Mucosa of stomach (tissue), 1 donor: ENCODE results near the gene CAPZB.

Source experiments
- H3K27me3 ChIP-seq: one replicate; pipeline ENCODE4 v1.7.0; 2013; ENCODE audit warnings: mild to moderate bottlenecking, low read length; ENCODE audit not compliant: control insufficient read depth, insufficient read depth
- H3K36me3 ChIP-seq: one replicate; pipeline ENCODE4 v1.7.0; 2013; ENCODE audit warnings: low read length; ENCODE audit not compliant: control insufficient read depth, insufficient read depth
- H3K4me1 ChIP-seq: one replicate; pipeline ENCODE4 v1.7.0; 2013; ENCODE audit warnings: mild to moderate bottlenecking, low read length; ENCODE audit not compliant: control insufficient read depth, insufficient read depth
- H3K4me3 ChIP-seq: one replicate; pipeline ENCODE4 v1.7.0; 2013; ENCODE audit warnings: low read length
- H3K9ac ChIP-seq: one replicate; pipeline ENCODE4 v1.7.0; 2013; ENCODE audit warnings: mild to moderate bottlenecking, low read length, moderate library complexity
- H3K9me3 ChIP-seq: one replicate; pipeline ENCODE4 v1.7.0; 2013; ENCODE audit warnings: mild to moderate bottlenecking, low read length, moderate library complexity; ENCODE audit not compliant: control insufficient read depth
- donor health status: Pancreatic carcinoma.

CAPZB gene

DNA sequence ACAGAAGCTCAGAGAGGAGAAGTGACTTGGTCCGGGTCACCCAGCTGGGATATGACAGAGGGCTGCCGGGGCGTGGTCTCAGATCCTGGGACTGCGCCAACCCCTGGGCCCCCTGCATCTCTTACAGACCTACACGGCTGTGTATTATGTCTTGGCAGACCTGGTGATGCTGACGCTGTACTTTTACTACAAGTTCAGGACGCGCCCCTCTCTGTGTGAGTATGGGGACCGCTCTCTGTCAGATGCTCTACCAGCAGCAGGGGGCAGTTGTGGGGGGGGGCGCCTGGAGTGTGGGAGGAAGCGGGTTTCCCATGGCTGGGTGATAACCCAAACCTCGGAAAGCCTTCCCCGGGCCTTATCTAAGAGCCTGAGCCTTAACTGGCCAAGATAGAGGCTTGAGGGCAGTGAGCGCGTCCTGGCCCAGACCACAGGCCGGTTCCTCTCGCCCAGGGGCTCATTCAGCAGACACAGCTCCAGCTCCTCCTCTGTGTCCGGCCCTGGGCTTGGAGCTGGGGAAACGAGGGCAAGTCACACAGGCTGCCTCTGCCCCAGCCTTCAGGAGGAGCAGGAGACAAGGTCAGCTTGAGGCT, 159.9 kb downstream of the CAPZB start:
- Histone ChIP-seq H3K36me3 (peaks cover 8% of the 10 kb centered on the region), H3K9ac (no peak overlapping the region), H3K9me3 (no peaks in the 10 kb centered on the region), H3K4me3 (no peak overlapping the region), H3K4me1 (no peaks in the 10 kb centered on the region), H3K27me3 (no peaks in the 10 kb centered on the region)

DNA sequence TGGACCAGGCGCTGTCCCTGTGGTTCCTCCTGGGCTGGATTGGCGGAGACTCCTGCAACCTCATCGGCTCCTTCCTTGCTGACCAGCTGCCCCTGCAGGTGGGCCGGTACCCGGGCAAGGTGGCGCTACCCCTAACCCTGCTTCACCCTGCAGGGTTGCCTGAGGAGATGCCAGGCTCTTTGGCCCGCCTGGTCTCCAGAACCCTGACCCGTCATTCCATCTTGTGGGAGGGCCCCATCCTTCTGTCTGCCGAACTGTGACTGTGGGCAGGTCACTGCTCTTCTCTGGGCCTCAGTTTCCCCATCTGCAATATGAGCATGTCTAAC, 160.7 kb downstream of the CAPZB start:
- peaks cover 8% of the 10 kb centered on the region for H3K36me3 ChIP-seq

DNA sequence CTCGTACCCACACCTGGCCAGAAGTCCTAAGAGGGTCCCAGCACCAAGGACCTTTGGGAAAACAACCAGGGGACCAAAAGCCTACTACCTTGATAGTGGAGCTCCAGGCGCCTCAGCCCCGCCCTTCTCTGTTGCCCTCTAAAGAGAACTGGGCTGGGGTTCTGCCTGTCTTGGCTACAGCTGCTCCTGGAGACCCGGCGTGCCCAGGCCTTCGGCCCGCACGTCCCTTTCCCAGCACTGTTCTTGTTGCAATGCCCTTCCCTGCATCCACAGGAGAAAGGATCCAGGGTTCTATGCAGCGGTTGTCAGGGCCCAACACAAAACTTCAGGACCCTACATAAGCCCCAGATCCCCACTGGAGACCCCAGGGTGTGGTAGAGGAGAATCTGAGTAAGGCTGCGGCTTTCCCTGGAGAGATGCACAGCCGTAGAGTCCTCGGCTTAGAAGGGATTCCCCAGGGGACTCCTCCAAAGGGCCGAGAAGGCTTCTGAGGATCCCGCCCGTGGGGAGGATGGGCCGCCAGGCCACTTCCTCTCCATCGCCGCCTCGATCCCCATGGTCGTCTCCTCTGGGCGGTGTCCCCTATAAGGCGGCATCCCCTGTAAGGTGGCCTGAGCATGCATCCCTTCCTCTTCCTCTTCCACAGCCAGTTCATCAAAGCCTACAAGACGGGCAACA, 161.2 kb downstream of the CAPZB start:
- H3K9ac ChIP-seq: no peak overlapping the region
- H3K27me3 ChIP-seq: no peaks in the 10 kb centered on the region
- H3K36me3 ChIP-seq: peaks cover 8% of the 10 kb centered on the region
- H3K9me3 ChIP-seq: no peaks in the 10 kb centered on the region
- no peak overlapping the region for H3K4me3 ChIP-seq
- H3K4me1 ChIP-seq: no peaks in the 10 kb centered on the region

More for the DNA sequence above, 160.7 kb downstream of the CAPZB start:
- H3K4me3 ChIP-seq: no peak overlapping the region
- H3K4me1 ChIP-seq: no peaks in the 10 kb centered on the region
- no peaks in the 10 kb centered on the region for H3K27me3 ChIP-seq
- no peaks in the 10 kb centered on the region for H3K9me3 ChIP-seq
- no peak overlapping the region for H3K9ac ChIP-seq

DNA sequence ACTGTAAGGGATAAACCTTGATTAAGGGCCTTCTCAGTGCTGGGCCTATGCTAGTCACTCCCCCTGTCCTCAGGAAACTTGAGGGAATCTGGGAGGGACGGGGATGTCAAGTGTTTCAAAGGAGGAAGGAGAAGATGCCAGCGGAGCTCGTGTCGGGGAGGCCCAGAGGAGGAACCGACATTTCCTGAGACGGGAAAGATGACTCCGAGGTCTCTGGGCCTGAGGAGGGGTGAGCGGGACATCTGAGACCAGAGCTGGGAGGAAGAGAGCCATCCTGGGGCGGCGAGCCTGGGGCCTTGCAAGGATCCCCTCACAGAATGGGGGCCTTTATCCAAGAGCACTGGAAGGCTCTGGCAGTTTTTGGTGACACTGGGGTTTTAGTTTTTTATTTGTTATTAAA, 162.9 kb downstream of the CAPZB start:
- Histone ChIP-seq H3K9ac (no peak overlapping the region), H3K9me3 (no peaks in the 10 kb centered on the region), H3K36me3 (peaks cover 8% of the 10 kb centered on the region), H3K27me3 (no peaks in the 10 kb centered on the region), H3K4me3 (no peak overlapping the region), H3K4me1 (no peaks in the 10 kb centered on the region)

DNA sequence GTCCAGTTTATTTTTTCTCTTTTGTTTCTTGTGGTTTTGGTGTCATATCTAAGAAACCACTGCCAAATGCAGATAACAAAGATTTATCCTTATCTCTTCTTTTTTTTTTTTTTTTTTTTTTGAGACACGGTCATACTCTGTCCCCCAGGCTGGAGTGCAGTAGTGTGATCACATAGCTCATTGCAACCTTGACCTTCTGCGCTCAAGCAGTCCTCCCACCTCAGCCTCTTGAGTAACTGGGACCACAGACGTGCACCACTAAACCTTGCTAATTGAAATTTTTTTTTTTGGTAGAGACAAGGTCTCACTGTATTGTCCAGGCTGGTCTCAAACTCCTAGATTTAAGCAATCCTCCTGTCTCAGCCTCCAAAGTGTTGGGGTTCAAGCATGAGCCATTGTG, 164.3 kb downstream of the CAPZB start:
- Histone ChIP-seq H3K27me3 (no peaks in the 10 kb centered on the region), H3K9ac (no peak overlapping the region), H3K9me3 (no peaks in the 10 kb centered on the region), H3K4me3 (no peak overlapping the region), H3K36me3 (peaks cover 8% of the 10 kb centered on the region), H3K4me1 (no peaks in the 10 kb centered on the region)

DNA sequence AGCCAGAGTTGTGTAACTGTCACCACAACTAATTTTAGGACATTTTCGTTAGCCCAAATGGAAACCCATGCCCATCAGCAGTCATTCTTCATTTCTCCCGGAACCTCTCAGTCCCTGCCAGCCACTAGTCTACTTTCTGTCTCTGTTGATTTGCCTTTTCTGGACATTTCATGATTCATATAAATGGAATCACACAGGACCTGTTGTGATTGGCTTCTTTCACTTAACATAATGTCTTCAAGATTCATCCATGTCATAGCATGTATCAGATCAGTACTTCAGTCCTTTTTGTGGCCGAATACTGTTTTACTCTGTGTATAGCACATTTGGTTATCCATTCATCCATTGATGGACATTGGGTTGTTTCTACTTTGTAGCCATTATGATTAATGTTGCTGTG, 166.1 kb downstream of the CAPZB start:
- Histone ChIP-seq H3K27me3 (no peaks in the 10 kb centered on the region), H3K9me3 (no peaks in the 10 kb centered on the region), H3K4me3 (no peak overlapping the region), H3K9ac (no peak overlapping the region), H3K36me3 (peaks cover 6% of the 10 kb centered on the region), H3K4me1 (no peaks in the 10 kb centered on the region)

GRCh38 chr1:19317126-19317910, 168.0 kb downstream of the CAPZB start:
- Histone ChIP-seq H3K36me3 (no peaks in the 10 kb centered on the region), H3K9me3 (no peaks in the 10 kb centered on the region), H3K9ac (no peak overlapping the region), H3K4me1 (peaks cover 15% of the 10 kb centered on the region), H3K4me3 (no peak overlapping the region), H3K27me3 (no peaks in the 10 kb centered on the region)

- Histone ChIP-seq H3K4me3 (no peak overlapping the region), H3K9me3 (no peaks in the 10 kb centered on the region), H3K4me1 (peaks cover 24% of the 10 kb centered on the region), H3K36me3 (no peaks in the 10 kb centered on the region), H3K9ac (no peak overlapping the region), H3K27me3 (no peaks in the 10 kb centered on the region)
Measured at GRCh38 chr1:19315378-19316198, 169.8 kb downstream of the CAPZB start.

DNA sequence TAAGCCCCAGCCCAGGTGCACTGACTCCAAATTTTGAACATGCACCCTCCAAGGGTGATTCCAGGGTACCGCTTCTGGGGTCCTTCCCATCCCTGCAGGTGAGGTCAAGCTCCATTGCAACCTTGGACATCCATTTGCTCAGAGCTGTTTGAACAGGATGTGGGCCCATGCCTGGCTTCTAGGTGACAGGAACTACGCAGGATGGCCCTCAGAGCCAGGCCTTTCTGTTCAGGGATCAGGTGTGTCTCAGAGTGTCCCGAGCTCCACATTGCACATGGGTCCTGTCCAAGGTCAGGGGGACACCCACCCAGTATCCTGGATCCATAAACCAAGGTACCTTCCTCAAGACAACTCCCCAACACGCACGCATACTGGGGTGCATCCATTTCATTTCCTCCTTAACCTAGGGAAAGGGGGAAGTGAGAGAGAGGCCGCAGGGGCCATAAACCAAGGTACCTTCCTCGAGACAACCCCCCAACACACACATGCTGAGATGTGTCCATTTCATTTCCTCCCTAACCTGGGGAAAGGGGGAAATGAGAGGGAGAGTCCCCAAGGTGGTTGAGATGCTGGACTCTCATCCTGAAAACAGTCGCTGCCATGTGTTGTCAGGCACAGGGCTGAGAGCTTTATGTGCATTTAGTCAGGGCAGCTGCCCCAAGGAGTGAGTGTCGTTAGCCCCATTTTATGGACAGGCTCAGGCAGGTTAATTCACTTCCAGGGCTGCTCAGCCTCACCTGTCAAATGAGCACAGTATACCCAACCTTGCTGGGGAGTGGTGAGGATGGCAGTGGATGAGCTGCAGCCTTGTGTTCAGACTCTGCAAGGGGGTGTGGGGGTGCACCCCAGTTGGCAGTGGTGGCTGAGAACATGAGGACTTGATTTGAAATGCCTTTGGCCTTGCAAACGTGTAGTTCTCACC, 171.1 kb downstream of the CAPZB start:
- Histone ChIP-seq H3K9me3 (no peaks in the 10 kb centered on the region), H3K36me3 (no peaks in the 10 kb centered on the region), H3K9ac (no peak overlapping the region), H3K27me3 (no peaks in the 10 kb centered on the region), H3K4me3 (no peak overlapping the region), H3K4me1 (peaks cover 28% of the 10 kb centered on the region)

GRCh38 chr1:19313636-19313959, 171.7 kb downstream of the CAPZB start:
- Histone ChIP-seq H3K9me3 (no peaks in the 10 kb centered on the region), H3K27me3 (no peaks in the 10 kb centered on the region), H3K9ac (no peak overlapping the region), H3K4me3 (no peak overlapping the region), H3K4me1 (peaks cover 32% of the 10 kb centered on the region), H3K36me3 (no peaks in the 10 kb centered on the region)
